Activated naive CD8-positive, alpha-beta T cell (primary cell): ENCODE data around the gene EFCAB6.

Experiments used
- H3K27ac Mint-ChIP-seq: one replicate; pipeline ENCODE4 v1.8.0; 2021; ENCODE audit warnings: mixed read lengths
- H3K27me3 Mint-ChIP-seq: one replicate; pipeline ENCODE4 v1.8.0; 2021; ENCODE audit warnings: mixed read lengths
- H3K36me3 Mint-ChIP-seq: one replicate; pipeline ENCODE4 v1.8.0; 2021; ENCODE audit warnings: mixed read lengths
- H3K4me1 Mint-ChIP-seq: one replicate; pipeline ENCODE4 v1.8.0; 2021; ENCODE audit warnings: low read depth, mixed read lengths
- H3K4me3 Mint-ChIP-seq: one replicate; pipeline ENCODE4 v1.8.0; 2021; ENCODE audit warnings: mild to moderate bottlenecking, mixed read lengths
- H3K9me3 Mint-ChIP-seq: one replicate; pipeline ENCODE4 v1.8.0; 2021; ENCODE audit warnings: low read depth, mixed read lengths

The EFCAB6 gene

GRCh38 chr22:43631201-43631600, 180.9 kb downstream of the EFCAB6 start:
- no peaks in the 10 kb centered on the region for H3K36me3 Mint-ChIP-seq

GRCh38 chr22:43630451-43630850, 181.7 kb downstream of the EFCAB6 start:
- Mint-ChIP-seq H3K4me1 (no peaks in the 10 kb centered on the region), H3K9me3 (no peaks in the 10 kb centered on the region), H3K27me3 (no peaks in the 10 kb centered on the region), H3K36me3 (no peaks in the 10 kb centered on the region), H3K4me3 (no peak overlapping the region), H3K27ac (no peak overlapping the region)

More at GRCh38 chr22:43631201-43631600, 180.9 kb downstream of the EFCAB6 start:
- no peaks in the 10 kb centered on the region for H3K9me3 Mint-ChIP-seq
- H3K27me3 Mint-ChIP-seq = no peaks in the 10 kb centered on the region
- no peak overlapping the region for H3K27ac Mint-ChIP-seq
- no peaks in the 10 kb centered on the region for H3K4me1 Mint-ChIP-seq
- no peak overlapping the region for H3K4me3 Mint-ChIP-seq

- Mint-ChIP-seq H3K4me3 (no peak overlapping the region), H3K4me1 (no peaks in the 10 kb centered on the region), H3K27me3 (no peaks in the 10 kb centered on the region), H3K36me3 (no peaks in the 10 kb centered on the region), H3K9me3 (no peaks in the 10 kb centered on the region), H3K27ac (no peak overlapping the region)
Observed at GRCh38 chr22:43628250-43628649, 183.9 kb downstream of the EFCAB6 start.

- Mint-ChIP-seq H3K9me3 (no peaks in the 10 kb centered on the region), H3K36me3 (no peaks in the 10 kb centered on the region), H3K4me1 (no peaks in the 10 kb centered on the region), H3K27ac (no peak overlapping the region), H3K4me3 (no peak overlapping the region), H3K27me3 (no peaks in the 10 kb centered on the region)
Observed at GRCh38 chr22:43627485-43628213, 184.5 kb downstream of the EFCAB6 start.

DNA sequence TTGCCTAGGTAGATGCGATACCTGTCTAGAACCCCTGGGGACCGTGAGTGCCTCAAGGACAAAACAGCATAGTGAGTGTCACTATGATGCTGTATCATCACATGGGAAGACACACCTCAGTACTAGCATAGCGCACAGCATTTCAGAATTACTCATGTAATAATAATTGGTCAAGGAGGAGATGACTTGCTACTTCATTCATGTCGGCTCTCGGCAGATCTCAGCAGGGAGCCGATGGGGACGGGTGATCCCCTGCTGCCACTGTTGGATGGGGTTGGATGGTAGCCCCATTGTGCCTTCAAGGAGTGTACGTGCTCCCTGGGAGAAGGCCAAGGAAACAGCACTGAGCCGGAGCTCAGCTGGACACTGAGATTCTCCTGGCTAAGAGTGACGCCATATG, 186.9 kb downstream of the EFCAB6 start:
- no peak overlapping the region for H3K27ac Mint-ChIP-seq
- H3K9me3 Mint-ChIP-seq = no peaks in the 10 kb centered on the region
- no peak overlapping the region for H3K4me3 Mint-ChIP-seq
- no peaks in the 10 kb centered on the region for H3K27me3 Mint-ChIP-seq
- H3K36me3 Mint-ChIP-seq = no peaks in the 10 kb centered on the region
- H3K4me1 Mint-ChIP-seq = no peaks in the 10 kb centered on the region

DNA sequence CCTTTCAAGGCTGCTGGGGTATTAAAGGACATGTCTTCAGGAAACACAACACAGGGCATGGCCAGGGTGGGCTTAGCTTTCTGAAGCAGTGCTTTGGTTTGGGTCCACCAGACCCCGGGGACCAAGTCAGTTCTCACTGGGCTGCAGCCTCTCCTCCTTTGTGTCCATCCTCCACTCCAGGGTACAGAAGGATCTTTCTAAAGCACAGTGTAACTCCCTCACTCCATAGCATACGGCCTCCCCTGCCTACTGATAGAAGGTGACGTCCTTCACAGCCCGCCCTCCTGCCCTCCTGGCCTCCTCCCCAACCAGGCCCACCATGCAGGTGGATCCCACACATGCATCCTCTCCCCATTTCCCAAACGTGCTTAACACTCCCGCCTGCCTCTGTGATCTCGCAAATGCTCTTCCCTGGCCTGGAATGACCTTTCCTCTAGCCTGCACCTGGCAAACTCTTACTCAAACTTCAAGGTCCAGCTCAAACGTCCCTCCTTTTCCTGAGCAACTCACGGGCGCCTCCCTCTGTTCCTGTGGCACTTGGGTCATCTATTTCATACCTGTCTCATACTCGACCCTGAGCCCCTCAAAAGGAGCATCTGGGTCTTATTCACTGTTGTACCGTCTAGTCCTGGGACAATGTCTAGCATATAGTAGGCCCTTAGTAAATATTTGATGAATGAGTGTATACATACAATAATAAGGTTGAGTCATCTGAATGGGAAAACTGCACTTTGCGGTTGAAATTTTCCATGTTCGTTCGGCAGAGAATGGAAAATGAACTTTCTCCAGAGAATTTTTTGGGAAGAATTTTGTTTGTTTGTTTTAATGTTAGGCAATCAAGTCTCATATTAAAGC, 187.7 kb downstream of the EFCAB6 start:
- Mint-ChIP-seq H3K9me3 (peaks cover 2% of the 10 kb centered on the region), H3K27ac (no peak overlapping the region), H3K4me3 (no peak overlapping the region), H3K27me3 (peaks cover 2% of the 10 kb centered on the region), H3K4me1 (no peaks in the 10 kb centered on the region), H3K36me3 (peaks cover 2% of the 10 kb centered on the region)

DNA sequence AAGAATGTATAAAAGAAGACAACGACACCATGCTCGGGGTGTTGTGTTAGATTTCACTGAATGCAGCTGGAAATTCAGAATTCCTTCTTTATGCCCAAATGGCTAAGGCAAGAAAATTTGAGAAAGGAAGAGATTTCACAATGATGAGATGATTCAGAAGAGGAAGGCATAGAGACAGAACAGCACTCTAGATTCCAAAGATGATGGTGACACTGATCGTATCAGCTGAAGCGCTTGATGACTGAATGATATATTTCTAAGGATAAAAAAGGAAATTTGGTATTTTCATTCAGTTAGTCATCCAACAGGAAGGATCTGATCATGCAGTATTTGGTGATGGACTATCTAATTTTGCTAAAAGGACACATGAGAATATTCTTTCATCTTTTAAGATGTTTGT, 189.2 kb downstream of the EFCAB6 start:
- Mint-ChIP-seq H3K4me3 (no peak overlapping the region), H3K27ac (no peak overlapping the region), H3K4me1 (no peaks in the 10 kb centered on the region), H3K27me3 (peaks cover 3% of the 10 kb centered on the region), H3K36me3 (peaks cover 4% of the 10 kb centered on the region), H3K9me3 (peaks cover 7% of the 10 kb centered on the region)

- H3K4me1 Mint-ChIP-seq = no peaks in the 10 kb centered on the region
- no peak overlapping the region for H3K27ac Mint-ChIP-seq
- no peak overlapping the region for H3K4me3 Mint-ChIP-seq
- peaks cover 7% of the 10 kb centered on the region for H3K9me3 Mint-ChIP-seq
- H3K27me3 Mint-ChIP-seq = peaks cover 6% of the 10 kb centered on the region
- H3K36me3 Mint-ChIP-seq = peaks cover 4% of the 10 kb centered on the region
Observed at GRCh38 chr22:43620197-43620596, 191.9 kb downstream of the EFCAB6 start.

- Mint-ChIP-seq H3K9me3 (peaks cover 7% of the 10 kb centered on the region), H3K27ac (no peak overlapping the region), H3K4me3 (no peak overlapping the region), H3K36me3 (peaks cover 4% of the 10 kb centered on the region), H3K4me1 (no peaks in the 10 kb centered on the region), H3K27me3 (peaks cover 6% of the 10 kb centered on the region)
Observed at GRCh38 chr22:43618517-43618916, 193.6 kb downstream of the EFCAB6 start.

GRCh38 chr22:43616645-43617044, 195.5 kb downstream of the EFCAB6 start:
- peaks cover 6% of the 10 kb centered on the region for H3K27me3 Mint-ChIP-seq
- peaks cover 7% of the 10 kb centered on the region for H3K9me3 Mint-ChIP-seq
- no peak overlapping the region for H3K27ac Mint-ChIP-seq
- H3K4me1 Mint-ChIP-seq = no peaks in the 10 kb centered on the region
- peaks cover 4% of the 10 kb centered on the region for H3K36me3 Mint-ChIP-seq
- H3K4me3 Mint-ChIP-seq = no peak overlapping the region

GRCh38 chr22:43600265-43600664, 211.8 kb downstream of the EFCAB6 start:
- Mint-ChIP-seq H3K27me3 (peaks cover 4% of the 10 kb centered on the region), H3K4me3 (no peak overlapping the region), H3K4me1 (no peaks in the 10 kb centered on the region), H3K27ac (no peak overlapping the region), H3K9me3 (peaks cover 4% of the 10 kb centered on the region), H3K36me3 (peaks cover 2% of the 10 kb centered on the region)

DNA sequence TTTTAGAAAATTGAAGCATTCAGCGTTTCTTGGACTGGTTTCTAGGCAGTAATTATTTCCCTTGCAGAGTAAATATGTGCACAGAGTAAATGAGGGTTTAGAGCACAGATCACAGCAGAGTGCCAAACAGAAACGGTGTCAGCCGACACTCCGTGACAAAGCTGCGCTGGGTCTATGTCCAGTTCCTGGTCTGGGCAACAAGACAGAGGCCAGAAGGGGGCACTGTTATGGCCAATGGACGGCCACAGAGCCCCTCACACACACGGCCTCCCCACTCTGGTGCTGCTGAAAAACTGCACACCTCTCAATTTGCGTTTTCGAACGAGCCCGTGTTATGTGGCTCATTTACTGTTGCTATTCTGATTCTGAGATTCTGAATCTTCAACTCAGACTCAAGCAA, 219.6 kb downstream of the EFCAB6 start:
- peaks cover 2% of the 10 kb centered on the region for H3K36me3 Mint-ChIP-seq
- H3K9me3 Mint-ChIP-seq = peaks cover 15% of the 10 kb centered on the region
- no peak overlapping the region for H3K4me3 Mint-ChIP-seq
- no peaks in the 10 kb centered on the region for H3K4me1 Mint-ChIP-seq
- peaks cover 18% of the 10 kb centered on the region for H3K27me3 Mint-ChIP-seq
- H3K27ac Mint-ChIP-seq = no peak overlapping the region

DNA sequence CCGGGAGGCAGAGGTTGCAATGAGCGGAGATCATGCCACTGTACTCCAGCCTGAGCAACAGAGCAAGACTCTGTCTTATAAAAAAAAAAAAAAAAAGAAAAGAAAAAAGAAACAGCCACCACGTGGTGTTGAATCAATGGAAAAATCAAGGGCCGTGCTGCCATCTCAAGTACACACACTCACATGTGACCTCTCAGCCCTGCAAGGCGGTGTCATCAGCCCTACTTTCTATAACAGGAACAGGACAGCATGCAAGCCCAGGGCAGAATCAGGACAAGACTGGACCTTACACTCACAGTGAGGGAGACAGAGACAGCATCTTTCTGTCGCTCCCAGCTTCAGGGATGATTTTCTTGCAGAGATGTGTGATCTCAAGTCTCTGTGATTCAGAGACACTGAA, 220.7 kb downstream of the EFCAB6 start:
- no peaks in the 10 kb centered on the region for H3K4me1 Mint-ChIP-seq
- H3K27ac Mint-ChIP-seq = no peak overlapping the region
- H3K9me3 Mint-ChIP-seq = peaks cover 15% of the 10 kb centered on the region
- peaks cover 20% of the 10 kb centered on the region for H3K27me3 Mint-ChIP-seq
- H3K36me3 Mint-ChIP-seq = peaks cover 2% of the 10 kb centered on the region
- no peak overlapping the region for H3K4me3 Mint-ChIP-seq

- peaks cover 2% of the 10 kb centered on the region for H3K36me3 Mint-ChIP-seq
- H3K27me3 Mint-ChIP-seq = peaks cover 18% of the 10 kb centered on the region
- H3K27ac Mint-ChIP-seq = no peak overlapping the region
- H3K4me3 Mint-ChIP-seq = no peak overlapping the region
- no peaks in the 10 kb centered on the region for H3K4me1 Mint-ChIP-seq
- peaks cover 6% of the 10 kb centered on the region for H3K9me3 Mint-ChIP-seq
Observed at GRCh38 chr22:43587574-43587973, 224.5 kb downstream of the EFCAB6 start.

- Mint-ChIP-seq H3K4me1 (no peaks in the 10 kb centered on the region), H3K4me3 (no peak overlapping the region), H3K27me3 (peaks cover 11% of the 10 kb centered on the region), H3K27ac (no peak overlapping the region), H3K36me3 (peaks cover 5% of the 10 kb centered on the region), H3K9me3 (peaks cover 13% of the 10 kb centered on the region)
Observed at GRCh38 chr22:43583501-43583900, 228.6 kb downstream of the EFCAB6 start.
